Measurements from ENCODE around the gene IFITM1. TPM values are rescaled to one million over a fixed set of nuclear protein-coding genes. Genes with fewer than 3 reads are reported as not detected.
A peak's percentile ranks its signal among the peaks of the same experiment; 100 is the strongest.
"Not testable (repeated sequence)": the region's sequence is repeated elsewhere in the genome, so short reads cannot be mapped to it uniquely, and the experiment has no call there.

IFITM1 gene
- total RNA-seq, 1 donor from 2014 or later = 352 TPM

GRCh38 chr11:308740-309665 lies 4.8 kb upstream of the IFITM1 start:
- H3K27me3 Mint-ChIP-seq (ENCODE audit: unreplicated experiment); H3K9me3 Mint-ChIP-seq (ENCODE audit: unreplicated experiment); DNase-seq (ENCODE audit: extremely low spot score, unreplicated experiment); H3K36me3 Mint-ChIP-seq (ENCODE audit: unreplicated experiment): not testable (repeated sequence)
- peak overlapping the region; percentile 88 for H3K4me3 Mint-ChIP-seq (ENCODE audit: unreplicated experiment)
- peaks cover 55% of the 10 kb centered on the region for H3K4me1 Mint-ChIP-seq (ENCODE audit: unreplicated experiment)
- H3K27ac Mint-ChIP-seq (ENCODE audit: unreplicated experiment) = peak overlapping the region; percentile 91

GRCh38 chr11:309979-310572 lies 3.8 kb upstream of the IFITM1 start:
- peak overlapping the region; percentile 91 for H3K27ac Mint-ChIP-seq (ENCODE audit: unreplicated experiment)
- not testable (repeated sequence) for DNase-seq (ENCODE audit: extremely low spot score, unreplicated experiment); H3K9me3 Mint-ChIP-seq (ENCODE audit: unreplicated experiment); H3K36me3 Mint-ChIP-seq (ENCODE audit: unreplicated experiment); H3K27me3 Mint-ChIP-seq (ENCODE audit: unreplicated experiment)
- H3K4me1 Mint-ChIP-seq (ENCODE audit: unreplicated experiment) = peaks cover 60% of the 10 kb centered on the region
- peak overlapping the region; percentile 88 for H3K4me3 Mint-ChIP-seq (ENCODE audit: unreplicated experiment)

DNA sequence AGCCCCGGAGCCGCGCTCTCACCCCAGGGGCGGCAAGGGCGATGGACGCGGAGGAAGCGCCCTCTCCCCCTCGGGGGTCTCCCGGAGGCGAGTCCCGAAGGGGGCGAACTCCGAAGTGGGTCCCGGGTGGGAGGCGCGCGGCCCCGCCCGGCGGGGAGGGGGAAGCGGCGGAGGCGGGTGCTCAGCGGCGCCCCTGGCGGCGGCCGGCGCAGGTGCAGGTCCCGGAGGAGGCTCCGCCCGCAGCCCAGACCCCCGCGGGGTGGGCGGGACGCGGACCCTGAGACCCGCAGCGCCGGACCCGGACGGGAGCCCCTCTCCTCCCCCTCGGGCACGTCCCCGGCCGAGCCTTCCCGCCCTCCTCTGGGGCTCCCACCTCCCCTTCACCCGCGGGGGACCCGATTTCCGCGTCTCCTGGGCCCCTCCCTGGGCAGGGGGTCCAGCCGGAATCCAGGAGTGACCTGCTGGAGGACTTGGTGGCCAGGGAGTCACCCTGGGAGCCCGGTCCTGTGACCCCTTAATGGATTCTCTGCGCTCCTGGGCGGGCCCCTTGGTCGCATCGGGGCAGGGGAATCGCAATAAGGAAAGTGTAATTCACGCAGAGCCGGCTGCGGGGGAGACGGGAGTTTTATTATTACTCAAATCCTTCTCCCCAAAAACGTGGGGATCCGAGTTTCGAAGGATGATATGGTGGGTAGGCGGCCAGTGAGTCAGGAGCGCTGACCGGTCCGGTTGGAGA lies 2.7 kb upstream of the IFITM1 start:
- not testable (repeated sequence) for H3K27me3 Mint-ChIP-seq (ENCODE audit: unreplicated experiment); H3K36me3 Mint-ChIP-seq (ENCODE audit: unreplicated experiment); H3K9me3 Mint-ChIP-seq (ENCODE audit: unreplicated experiment); DNase-seq (ENCODE audit: extremely low spot score, unreplicated experiment)
- Mint-ChIP-seq H3K4me3 (ENCODE audit: unreplicated experiment) (peak overlapping the region; percentile 65), H3K4me1 (ENCODE audit: unreplicated experiment) (peaks cover 53% of the 10 kb centered on the region), H3K27ac (ENCODE audit: unreplicated experiment) (peak overlapping the region; percentile 80)

- Mint-ChIP-seq H3K9me3 (ENCODE audit: unreplicated experiment) (no peaks in the 10 kb centered on the region), H3K27ac (ENCODE audit: unreplicated experiment) (peak overlapping the region; percentile 80), H3K36me3 (ENCODE audit: unreplicated experiment) (peaks cover 12% of the 10 kb centered on the region), H3K27me3 (ENCODE audit: unreplicated experiment) (peaks cover 3% of the 10 kb centered on the region), H3K4me1 (ENCODE audit: unreplicated experiment) (peaks cover 56% of the 10 kb centered on the region), H3K4me3 (ENCODE audit: unreplicated experiment) (peak overlapping the region; percentile 65)
- no peak for DNase-seq (ENCODE audit: extremely low spot score, unreplicated experiment)
- TF ChIP-seq, protein P1, sequence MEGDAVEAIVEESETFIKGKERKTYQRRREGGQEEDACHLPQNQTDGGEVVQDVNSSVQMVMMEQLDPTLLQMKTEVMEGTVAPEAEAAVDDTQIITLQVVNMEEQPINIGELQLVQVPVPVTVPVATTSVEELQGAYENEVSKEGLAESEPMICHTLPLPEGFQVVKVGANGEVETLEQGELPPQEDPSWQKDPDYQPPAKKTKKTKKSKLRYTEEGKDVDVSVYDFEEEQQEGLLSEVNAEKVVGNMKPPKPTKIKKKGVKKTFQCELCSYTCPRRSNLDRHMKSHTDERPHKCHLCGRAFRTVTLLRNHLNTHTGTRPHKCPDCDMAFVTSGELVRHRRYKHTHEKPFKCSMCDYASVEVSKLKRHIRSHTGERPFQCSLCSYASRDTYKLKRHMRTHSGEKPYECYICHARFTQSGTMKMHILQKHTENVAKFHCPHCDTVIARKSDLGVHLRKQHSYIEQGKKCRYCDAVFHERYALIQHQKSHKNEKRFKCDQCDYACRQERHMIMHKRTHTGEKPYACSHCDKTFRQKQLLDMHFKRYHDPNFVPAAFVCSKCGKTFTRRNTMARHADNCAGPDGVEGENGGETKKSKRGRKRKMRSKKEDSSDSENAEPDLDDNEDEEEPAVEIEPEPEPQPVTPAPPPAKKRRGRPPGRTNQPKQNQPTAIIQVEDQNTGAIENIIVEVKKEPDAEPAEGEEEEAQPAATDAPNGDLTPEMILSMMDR (IDR thresholded peaks at IDR 0.05) = no peak
Measured at GRCh38 chr11:312092-312816, 1.6 kb upstream of the IFITM1 start.

DNA sequence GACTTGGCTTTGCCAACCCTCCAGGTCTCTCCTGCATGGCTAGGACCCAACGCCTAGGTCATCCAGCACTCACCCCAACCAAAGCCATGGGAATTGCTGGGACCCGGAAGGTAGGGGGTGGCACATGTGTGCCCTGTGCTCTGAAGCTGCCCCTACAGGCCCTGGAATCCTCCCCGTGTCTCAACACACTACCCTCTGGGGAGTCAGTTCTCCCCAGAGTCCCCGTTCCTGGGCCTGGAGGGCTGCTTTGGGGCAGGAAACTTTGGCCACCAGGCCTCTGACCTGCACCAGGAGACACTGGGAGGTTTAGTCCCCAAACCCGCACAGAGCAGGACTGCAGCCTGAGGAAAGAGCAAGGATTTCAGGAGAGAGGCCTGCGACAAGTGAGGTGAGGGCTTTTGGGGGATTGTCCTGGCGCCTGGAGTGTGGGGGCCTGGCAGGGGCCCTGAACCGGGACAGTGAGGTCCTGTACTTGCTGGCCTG lies 495 bp upstream of the IFITM1 start:
- H3K27me3 Mint-ChIP-seq (ENCODE audit: unreplicated experiment) = peaks cover 3% of the 10 kb centered on the region
- peak overlapping the region; percentile 77 for H3K27ac Mint-ChIP-seq (ENCODE audit: unreplicated experiment)
- no peak for DNase-seq (ENCODE audit: extremely low spot score, unreplicated experiment)
- no peaks in the 10 kb centered on the region for H3K9me3 Mint-ChIP-seq (ENCODE audit: unreplicated experiment)
- H3K36me3 Mint-ChIP-seq (ENCODE audit: unreplicated experiment) = peaks cover 14% of the 10 kb centered on the region
- H3K4me1 Mint-ChIP-seq (ENCODE audit: unreplicated experiment) = peaks cover 56% of the 10 kb centered on the region
- TF ChIP-seq, protein P1 (IDR thresholded peaks at IDR 0.05) = no peak
- H3K4me3 Mint-ChIP-seq (ENCODE audit: unreplicated experiment) = peak overlapping the region; percentile 83

GRCh38 chr11:314554-314875 lies 675 bp downstream of the IFITM1 start:
- Mint-ChIP-seq H3K27ac (ENCODE audit: unreplicated experiment) (peak overlapping the region; percentile 77), H3K4me3 (ENCODE audit: unreplicated experiment) (peak overlapping the region; percentile 83)
- not testable (repeated sequence) for H3K9me3 Mint-ChIP-seq (ENCODE audit: unreplicated experiment)

More at GRCh38 chr11:314554-314875, 675 bp downstream of the IFITM1 start:
- DNase-seq (ENCODE audit: extremely low spot score, unreplicated experiment); H3K27me3 Mint-ChIP-seq (ENCODE audit: unreplicated experiment): not testable (repeated sequence)
- Mint-ChIP-seq H3K36me3 (ENCODE audit: unreplicated experiment) (peaks cover 12% of the 10 kb centered on the region), H3K4me1 (ENCODE audit: unreplicated experiment) (peaks cover 49% of the 10 kb centered on the region)
